Prostate gland (tissue), 2 donors: ENCODE results near the gene EIF4ENIF1. TPM values are rescaled to one million over a fixed set of nuclear protein-coding genes. Genes with fewer than 3 reads are reported as not detected.
"Not testable (repeated sequence)": the region's sequence is repeated elsewhere in the genome, so short reads cannot be mapped to it uniquely, and the experiment has no call there.

Experiments
- DNase-seq: peaks from one replicate; pipeline ENCODE4 v3.0.0-alpha.2; 2019; ENCODE audit warnings: low spot score
- H3K27ac ChIP-seq, 2 donors: fragments of 200-600 bp; sonication (generic); 2 replicates each; pipeline ENCODE4 v1.5.1; 2017 to 2019
- H3K27me3 ChIP-seq: fragments of 200-600 bp; sonication (generic); replicated peaks from 2 replicates; pipeline ENCODE4 v1.5.1; 2019; ENCODE audit not compliant: insufficient read depth
- H3K36me3 ChIP-seq, 2 donors: fragments of 200-600 bp; sonication (generic); 1 replicate in 1 of 2; 2 replicates in 1 of 2; pipeline versions ENCODE4 v1.5.1 to v1.8.1; 2017 to 2019
- H3K4me1 ChIP-seq: fragments of 200-600 bp; sonication (generic); replicated peaks from 2 replicates; pipeline ENCODE4 v1.5.1; 2019
- H3K4me3 ChIP-seq, 2 donors: fragments of 200-600 bp; sonication (generic); 2 replicates each; pipeline ENCODE4 v1.5.1; 2017 to 2019
- H3K9me3 ChIP-seq: fragments of 200-600 bp; sonication (generic); 2 replicates; pipeline ENCODE4 v1.5.1; 2017
- CTCF ChIP-seq, 4 experiments: fragments of 200-600 bp in 2 of 4; fragments of 450-650 bp in 2 of 4; sonication (generic) in 2 of 4; IDR thresholded peaks; 1 replicate in 3 of 4; 2 replicates in 1 of 4; pipeline ENCODE4 v1.5.1; 2016 to 2019; ENCODE audit warnings: antibody characterized with exemption in 4 of 4, mild to moderate bottlenecking in 2 of 4, moderate library complexity in 2 of 4
- POLR2A ChIP-seq: fragments of 450-650 bp; IDR thresholded peaks from one replicate; pipeline ENCODE4 v1.6.1; 2016; ENCODE audit warnings: antibody characterized with exemption, mild to moderate bottlenecking
- POLR2AphosphoS5 ChIP-seq: sonication (generic); formaldehyde crosslinking; IDR thresholded peaks from one replicate; pipeline ENCODE4 v1.6.1; 2017; ENCODE audit warnings: antibody characterized with exemption
- WGBS: methylation state at CpG from one replicate; pipeline ENCODE4 v1.1.5; 2018; 5-methylcytosine and 5-hydroxymethylcytosine counted together
- intact Hi-C: fragments of 100-400 bp; cut with DNase I; formaldehyde crosslinking; loops from one replicate; pipeline ENCODE4 v1.14.2; 2022
- total RNA-seq, 2 donors: library from RNA; depleted of rRNA; stranded (reverse); fragments of >200 nt; gene quantifications; one replicate each; pipeline ENCODE4 v1.1.0, GENCODE V29; 2016

EIF4ENIF1 gene
- total RNA-seq, 2 donors from 2014 or later, result 11.9 to 38.1 TPM

- 100% methylated on average over 2 of the region's 2 CpGs for WGBS
- no peak for DNase-seq
- Histone ChIP-seq H3K27ac (no peak overlapping the region), H3K9me3 (no peaks in the 10 kb centered on the region), H3K4me1 (peaks cover 12% of the 10 kb centered on the region), H3K27me3 (no peaks in the 10 kb centered on the region), H3K36me3 (peaks cover 0 to 5% of the 10 kb centered on the region in 2 donors), H3K4me3 (no peak overlapping the region)
- TF ChIP-seq POLR2AphosphoS5 (no peak), POLR2A (no peak), CTCF (IDR thresholded peaks at IDR 0.05) (no peak)
- intact Hi-C loops, result no loop called here
Observed at GRCh38 chr22:31486951-31487350, 2.7 kb downstream of the EIF4ENIF1 start.

- H3K36me3 ChIP-seq, H3K27ac ChIP-seq, DNase-seq, H3K9me3 ChIP-seq, H3K4me3 ChIP-seq, H3K27me3 ChIP-seq, intact Hi-C loops: not testable (repeated sequence)
- H3K4me1 ChIP-seq, result peaks cover 12% of the 10 kb centered on the region
- WGBS, result 88% methylated on average over 11 of the region's 11 CpGs
Observed at GRCh38 chr22:31486369-31486768, 3.3 kb downstream of the EIF4ENIF1 start.

- DNase-seq, H3K27ac ChIP-seq, H3K36me3 ChIP-seq, H3K4me1 ChIP-seq, H3K4me3 ChIP-seq, intact Hi-C loops, H3K27me3 ChIP-seq, H3K9me3 ChIP-seq: not testable (repeated sequence)
- WGBS, result 87% methylated on average over 8 of the region's 8 CpGs
Observed at GRCh38 chr22:31482470-31482869, 7.2 kb downstream of the EIF4ENIF1 start.

GRCh38 chr22:31481129-31481528 lies 8.5 kb downstream of the EIF4ENIF1 start:
- Histone ChIP-seq H3K36me3 (peaks cover 0 to 5% of the 10 kb centered on the region in 2 donors), H3K4me1 (no peaks in the 10 kb centered on the region), H3K9me3 (no peaks in the 10 kb centered on the region), H3K27ac (no peak overlapping the region), H3K4me3 (no peak overlapping the region), H3K27me3 (no peaks in the 10 kb centered on the region)
- no peak for TF ChIP-seq CTCF (IDR thresholded peaks at IDR 0.05)
- no peak for TF ChIP-seq POLR2A
- TF ChIP-seq POLR2AphosphoS5, result no peak
- no peak for DNase-seq
- intact Hi-C loops, result no loop called here
- 95% methylated on average over 3 of the region's 3 CpGs for WGBS

GRCh38 chr22:31477329-31477728 lies 12.3 kb downstream of the EIF4ENIF1 start:
- TF ChIP-seq CTCF (IDR thresholded peaks at IDR 0.05), result no peak
- TF ChIP-seq POLR2AphosphoS5, result no peak
- TF ChIP-seq POLR2A, result no peak
- WGBS, result 94% methylated on average over 4 of the region's 4 CpGs
- Histone ChIP-seq H3K36me3 (no peaks in the 10 kb centered on the region), H3K9me3 (no peaks in the 10 kb centered on the region), H3K27me3 (no peaks in the 10 kb centered on the region), H3K4me3 (no peak overlapping the region), H3K27ac (no peak overlapping the region), H3K4me1 (no peaks in the 10 kb centered on the region)
- intact Hi-C loops, result no loop called here
- DNase-seq, result no peak

- 90% methylated on average over 3 of the region's 3 CpGs for WGBS
- no peak for TF ChIP-seq CTCF (IDR thresholded peaks at IDR 0.05)
- no peak for TF ChIP-seq POLR2AphosphoS5
- no peak for TF ChIP-seq POLR2A
- H3K9me3 ChIP-seq, result no peaks in the 10 kb centered on the region
- H3K4me1 ChIP-seq, result no peaks in the 10 kb centered on the region
- no peak for DNase-seq
- intact Hi-C loops, result no loop called here
- H3K27me3 ChIP-seq, result no peaks in the 10 kb centered on the region
- no peak overlapping the region for H3K27ac ChIP-seq
- H3K36me3 ChIP-seq, result no peaks in the 10 kb centered on the region
- H3K4me3 ChIP-seq, result no peak overlapping the region
Observed at GRCh38 chr22:31475800-31476199, 13.8 kb downstream of the EIF4ENIF1 start.
